ENCODE results near the gene TRIM71.
"Not testable (repeated sequence)": the region's sequence is repeated elsewhere in the genome, so short reads cannot be mapped to it uniquely, and the experiment has no call there.

Gene TRIM71

DNA sequence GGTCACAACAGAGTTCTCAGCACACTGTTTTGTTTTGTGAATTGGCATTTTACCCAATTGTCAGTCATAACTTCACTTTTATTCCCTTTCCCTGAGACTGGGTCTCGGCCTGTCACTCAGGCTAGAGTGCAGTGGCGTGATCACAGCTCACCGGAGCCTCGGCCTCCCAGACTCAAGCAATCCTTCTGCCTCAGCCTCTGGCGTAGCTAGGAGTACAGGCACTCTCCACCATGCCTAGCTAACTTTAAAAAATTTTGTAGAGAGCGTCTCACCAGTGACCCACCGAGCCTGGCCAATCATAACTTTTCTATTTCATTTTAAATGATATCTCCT lies 26.5 kb downstream of the TRIM71 start:
- DNase-seq: no peak

DNA sequence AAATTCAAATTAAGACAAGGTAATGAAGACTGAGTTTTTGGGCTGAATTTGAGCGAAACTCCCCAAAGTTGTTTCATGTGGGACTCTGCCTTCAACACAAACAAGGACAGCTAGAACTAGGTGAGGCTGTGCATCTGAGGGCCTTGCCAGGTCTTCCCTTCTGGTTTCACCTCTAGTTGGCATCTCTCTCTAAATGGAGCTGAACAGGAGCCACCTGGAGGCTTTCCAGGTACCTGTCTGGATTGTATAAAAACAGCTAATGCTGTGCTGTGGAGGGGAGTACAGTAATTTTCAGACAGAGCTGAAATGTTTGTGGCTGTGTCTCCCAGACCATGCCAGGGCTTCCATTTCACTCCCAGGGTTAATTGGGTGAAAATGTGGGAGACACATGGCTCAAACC lies 27.1 kb downstream of the TRIM71 start:
- no peak for DNase-seq

GRCh38 chr3:32845546-32845945 lies 27.7 kb downstream of the TRIM71 start:
- not testable (repeated sequence) for DNase-seq

GRCh38 chr3:32847045-32847444 lies 29.2 kb downstream of the TRIM71 start:
- DNase-seq: not testable (repeated sequence)

GRCh38 chr3:32847528-32847927 lies 29.7 kb downstream of the TRIM71 start:
- DNase-seq: no peak

- no peak for DNase-seq
Measured at GRCh38 chr3:32848215-32848614, 30.4 kb downstream of the TRIM71 start.

DNA sequence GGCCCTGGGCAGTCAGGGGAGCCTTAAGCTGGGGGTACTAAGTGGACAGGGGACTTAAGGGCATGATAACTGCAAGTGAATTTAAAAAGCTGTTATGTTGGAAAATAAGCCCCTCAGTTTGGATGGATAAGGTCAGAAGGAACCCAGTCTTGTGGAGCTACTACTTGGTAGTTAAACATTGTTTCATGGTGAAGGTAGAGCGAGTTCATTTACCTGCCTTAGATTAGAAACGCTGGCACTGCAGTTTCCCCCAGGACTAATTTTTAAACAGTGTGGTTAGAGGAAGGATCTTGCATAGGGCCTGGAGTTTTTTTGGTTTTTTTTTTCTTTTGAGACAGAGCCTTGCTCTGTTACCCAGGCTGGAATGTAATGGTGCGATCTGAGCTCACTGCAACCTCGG lies 31.2 kb downstream of the TRIM71 start:
- DNase-seq: no peak

DNA sequence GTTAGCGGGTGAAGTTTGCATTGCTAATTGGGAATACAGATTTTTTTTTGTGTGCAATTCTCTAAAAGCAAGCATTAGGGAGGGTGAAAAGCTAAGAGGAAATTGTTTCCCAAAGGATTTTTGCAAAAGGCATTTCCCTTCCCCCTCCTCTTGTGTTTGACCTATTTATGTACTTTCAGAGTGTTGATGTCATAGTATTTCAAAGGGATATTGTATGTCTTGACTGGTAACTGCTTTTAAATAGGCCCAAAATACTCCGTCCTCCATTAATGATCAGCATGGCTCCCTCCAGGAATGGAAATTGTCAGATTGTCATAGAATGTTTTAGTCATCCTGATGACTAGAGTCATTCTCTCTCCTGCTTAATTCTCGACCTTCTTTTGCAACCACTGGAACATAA lies 32.4 kb downstream of the TRIM71 start:
- no peak for DNase-seq

DNA sequence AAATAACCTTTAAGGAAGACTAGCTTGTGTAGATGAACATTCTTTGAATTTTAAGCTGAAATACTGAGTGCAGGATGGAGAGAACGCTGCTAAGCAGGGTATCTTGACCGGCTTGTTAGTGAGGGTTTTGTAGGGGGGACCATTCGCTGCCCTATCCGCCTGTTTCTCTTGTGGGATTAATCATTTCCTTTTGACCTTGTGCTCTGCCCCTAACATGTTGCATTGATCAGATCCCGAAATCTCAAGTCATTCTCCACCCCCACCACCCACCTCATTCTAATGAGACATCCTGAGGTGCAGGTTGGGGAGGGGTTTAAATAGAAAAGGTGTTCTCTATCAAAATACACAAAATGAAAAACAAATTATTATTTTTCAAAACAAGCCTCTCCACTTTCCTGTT lies 32.8 kb downstream of the TRIM71 start:
- DNase-seq: no peak

- DNase-seq: no peak
Measured at GRCh38 chr3:32852146-32852545, 34.3 kb downstream of the TRIM71 start.

DNA sequence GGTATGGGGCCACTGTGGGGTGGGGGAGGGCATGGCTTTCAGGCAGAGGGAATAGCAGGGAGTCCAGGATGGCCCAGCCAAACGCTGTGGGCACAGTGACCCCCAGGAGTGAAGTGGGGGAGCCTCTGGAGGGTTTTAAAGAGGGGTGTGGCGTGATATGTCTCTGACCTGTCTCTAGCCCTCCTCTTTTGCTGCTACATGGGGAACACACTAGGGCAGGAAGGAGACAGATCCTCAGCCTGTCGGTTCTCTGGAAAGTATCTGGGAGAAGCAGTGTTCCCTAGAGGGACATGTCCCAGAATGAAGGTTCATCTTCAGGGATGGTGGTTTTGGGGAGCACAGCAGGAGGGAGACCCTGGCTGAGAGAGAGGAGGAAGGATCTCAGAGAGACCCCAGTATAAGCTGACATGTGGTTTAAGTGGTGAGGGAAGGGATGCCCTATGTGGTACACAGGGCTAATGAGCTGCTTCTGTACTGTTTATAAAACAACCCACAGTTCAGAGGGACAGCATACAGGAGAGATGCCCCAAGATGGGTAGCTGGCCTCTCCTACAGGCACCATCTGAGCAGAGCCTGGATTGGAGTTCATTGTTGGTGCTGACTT lies 37.7 kb downstream of the TRIM71 start:
- DNase-seq: no peak

GRCh38 chr3:32856355-32856889 lies 38.6 kb downstream of the TRIM71 start:
- DNase-seq: no peak

GRCh38 chr3:32856901-32857507 lies 39.2 kb downstream of the TRIM71 start:
- no peak for DNase-seq

DNA sequence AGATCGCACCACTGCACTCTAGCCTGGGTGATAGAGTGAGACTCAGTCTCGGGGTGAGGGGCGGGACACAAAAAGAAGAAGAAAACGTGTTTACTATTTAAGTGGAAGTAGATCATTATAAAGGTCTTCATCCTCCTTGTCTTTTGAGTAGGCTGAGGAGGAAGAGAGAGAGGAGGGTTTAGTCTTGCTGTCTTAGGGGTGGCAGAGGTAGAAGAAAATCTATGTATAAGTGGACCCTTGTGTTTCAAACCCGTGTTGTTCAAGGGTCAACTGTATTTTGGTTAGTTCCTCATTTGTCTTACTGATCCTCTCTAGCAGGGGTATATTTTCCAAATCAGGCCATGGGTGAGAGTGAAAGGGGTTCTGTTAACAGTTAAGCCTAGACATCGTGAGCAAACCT lies 40.1 kb downstream of the TRIM71 start:
- DNase-seq: no peak

DNA sequence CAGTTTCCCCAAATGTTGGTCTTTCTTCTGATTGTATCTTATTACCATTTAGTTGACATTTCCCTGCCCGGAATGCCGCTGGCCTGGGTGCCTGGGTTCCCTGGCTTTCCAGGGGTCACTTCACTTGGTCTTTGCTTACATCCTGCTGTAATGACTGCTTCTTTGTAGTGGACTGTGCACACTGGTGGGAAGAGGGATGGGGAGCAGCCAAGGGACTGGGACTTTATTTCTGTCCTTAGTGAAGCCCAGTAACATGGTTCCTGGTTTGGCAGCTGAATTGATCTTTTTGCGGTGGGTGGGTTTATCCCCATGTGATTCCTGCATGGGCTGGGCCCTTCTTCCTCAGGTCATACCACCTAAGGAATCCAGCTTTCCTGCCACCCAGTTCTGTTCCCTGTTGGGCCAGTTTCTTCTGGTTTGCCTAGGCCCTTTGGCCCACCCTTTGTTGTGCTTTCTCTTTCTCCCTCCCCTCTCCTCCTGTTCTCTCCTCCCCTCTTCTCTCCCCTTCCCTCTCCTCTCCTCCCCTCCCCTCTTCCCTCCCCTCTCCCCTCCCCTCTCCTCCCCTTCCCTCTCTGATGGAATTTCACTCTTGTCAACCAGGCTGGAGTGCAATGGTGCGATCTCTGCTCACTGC lies 41.9 kb downstream of the TRIM71 start:
- no peak for DNase-seq

- DNase-seq: no peak
Measured at GRCh38 chr3:32860499-32860898, 42.7 kb downstream of the TRIM71 start.

DNA sequence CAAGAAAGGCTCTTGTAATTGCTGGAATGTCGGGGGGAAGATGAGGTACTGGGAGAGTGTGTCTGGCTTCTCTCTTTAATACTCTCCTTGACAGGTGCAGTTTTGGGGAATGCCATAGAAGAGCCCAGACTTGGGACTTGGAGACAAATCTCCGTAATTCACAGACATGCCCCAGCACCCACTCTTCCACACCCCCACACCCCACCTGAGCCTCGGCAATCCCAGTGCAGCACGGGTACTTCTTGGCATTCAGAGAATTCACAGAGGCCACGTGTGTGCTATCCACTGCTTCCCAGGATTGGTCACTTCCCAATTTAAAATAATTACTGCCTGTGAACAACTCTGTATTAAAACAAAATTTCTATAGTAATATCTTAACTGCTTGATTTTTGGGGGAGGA lies 43.9 kb downstream of the TRIM71 start:
- no peak for DNase-seq

DNA sequence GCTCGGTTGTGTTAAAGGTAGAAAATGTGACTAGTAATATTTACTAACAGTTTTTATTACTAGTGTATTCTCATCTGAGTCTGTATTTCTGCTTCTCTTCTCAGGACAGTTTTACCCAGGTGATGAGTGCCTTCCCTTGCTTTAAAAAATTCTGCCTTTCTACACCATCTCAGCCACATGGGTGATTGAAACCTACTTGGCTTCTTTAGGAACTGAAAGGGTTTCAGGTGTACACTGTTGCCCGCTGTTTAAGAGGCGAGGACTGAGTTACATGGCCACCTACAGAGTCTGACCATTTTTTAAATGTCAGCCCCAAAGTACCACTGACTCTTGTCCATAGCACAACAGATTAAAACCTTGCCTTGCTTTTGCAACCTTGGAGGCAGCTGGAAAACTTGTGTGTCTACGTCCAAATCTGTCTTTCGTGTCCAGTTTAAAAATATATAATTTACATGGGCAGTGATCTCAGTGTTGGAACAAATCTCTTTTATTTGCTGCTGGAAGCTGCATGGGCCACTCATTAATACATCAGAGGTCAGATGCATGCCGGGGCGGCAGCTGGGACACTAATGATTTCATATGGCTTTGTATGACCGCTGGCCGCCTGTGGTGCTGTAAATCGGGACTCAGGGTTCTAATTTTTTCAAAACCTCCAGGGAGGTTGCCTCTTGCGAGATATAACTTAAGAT lies 44.6 kb downstream of the TRIM71 start:
- no peak for DNase-seq

- no peak for DNase-seq
Measured at GRCh38 chr3:32862936-32863487, 45.2 kb downstream of the TRIM71 start.

GRCh38 chr3:32865383-32865782 lies 47.6 kb downstream of the TRIM71 start:
- no peak for DNase-seq

GRCh38 chr3:32866533-32866932 lies 48.7 kb downstream of the TRIM71 start:
- DNase-seq: no peak

GRCh38 chr3:32867954-32868353 lies 50.2 kb downstream of the TRIM71 start:
- no peak for DNase-seq

- DNase-seq: no peak
Measured at GRCh38 chr3:32868719-32869512, 51.1 kb downstream of the TRIM71 start.

Measured in DMS79 treated with DMSO at 0.1 percent for 48 hours (cell line).